Measurements from ENCODE around the gene MARF1. TPM values are rescaled to one million over a fixed set of nuclear protein-coding genes. Genes with fewer than 3 reads are reported as not detected.
"Not testable (repeated sequence)": the region's sequence is repeated elsewhere in the genome, so short reads cannot be mapped to it uniquely, and the experiment has no call there.

Gene MARF1
- polyA plus RNA-seq, 4 donors, result 45.5 to 64.0 (median 56.0) TPM

DNA sequence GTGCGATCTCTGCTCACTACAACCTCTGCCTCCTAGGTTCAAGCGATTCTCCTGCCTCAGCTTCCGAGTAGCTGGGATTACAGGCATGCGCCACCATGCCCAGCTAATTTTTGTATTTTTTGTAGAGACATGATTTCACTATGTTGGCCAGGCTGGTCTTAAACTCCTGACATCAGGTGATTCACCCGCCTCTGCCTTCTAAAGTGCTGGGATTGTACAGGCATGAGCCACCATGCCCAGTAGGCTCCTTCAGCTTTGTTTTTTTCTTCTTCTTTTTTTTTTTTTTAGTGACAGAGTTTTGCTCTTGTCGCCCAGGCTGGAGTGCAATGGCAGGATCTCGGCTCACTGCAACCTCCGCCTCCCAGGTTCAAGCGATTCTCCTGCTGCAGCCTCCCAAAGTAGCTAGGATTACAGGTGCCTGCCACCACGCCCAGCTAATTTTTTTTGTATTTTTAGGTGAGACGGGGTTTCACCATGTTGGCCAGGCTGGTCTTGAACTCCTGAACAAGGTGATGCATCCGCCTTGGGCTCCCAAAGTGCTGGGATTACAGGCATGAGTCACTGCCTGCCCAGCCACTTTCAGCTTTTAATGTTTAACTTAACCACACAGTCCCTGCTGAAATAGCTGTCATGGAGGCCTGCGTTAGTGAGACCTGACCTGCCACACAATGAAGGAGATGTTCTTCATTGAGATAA, 95.7 kb downstream of the MARF1 start:
- DNase-seq (ENCODE audit: low read depth in 4 of 4, low spot score in 3 of 4), result not testable (repeated sequence)

DNA sequence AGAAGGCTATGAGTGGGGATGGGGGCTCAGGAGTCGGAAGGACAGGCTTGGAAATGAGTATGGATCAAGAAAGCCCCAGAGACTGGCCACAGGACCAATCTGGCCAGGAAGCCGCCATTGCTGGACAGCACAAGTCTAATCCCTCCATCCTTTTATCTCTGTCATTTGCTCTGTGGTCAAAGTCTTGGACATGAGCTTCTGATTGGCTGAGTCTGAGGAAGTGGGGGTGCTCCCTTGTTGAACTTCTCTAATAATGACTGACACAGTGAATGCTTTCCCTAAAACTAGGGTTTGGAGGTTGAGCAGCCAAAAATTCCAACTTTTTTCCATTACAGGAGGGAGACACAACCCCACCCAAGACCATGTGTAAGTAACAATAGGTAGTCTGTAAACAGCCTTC, 97.4 kb downstream of the MARF1 start:
- DNase-seq (ENCODE audit: low read depth in 4 of 4, low spot score in 3 of 4), result no peak

DNA sequence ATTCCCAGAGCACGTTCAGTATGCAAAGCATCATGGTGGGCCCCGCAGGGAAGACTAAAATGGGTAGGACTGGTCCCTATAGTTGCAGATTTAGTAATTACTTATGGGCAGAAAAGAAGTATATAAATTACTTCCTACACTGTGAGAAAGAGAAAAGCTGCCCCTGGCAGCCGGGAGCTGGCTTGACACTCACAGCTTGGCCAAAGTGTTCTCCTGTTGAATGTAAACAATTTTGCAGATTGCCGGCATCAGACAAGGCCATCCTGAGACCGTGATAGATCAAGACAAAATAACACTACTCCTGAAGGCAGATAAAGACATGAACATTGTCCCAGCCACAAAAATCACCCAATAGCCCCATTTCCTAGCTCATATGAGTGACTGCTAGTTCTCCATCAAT, 98.5 kb downstream of the MARF1 start:
- DNase-seq (ENCODE audit: low read depth in 4 of 4, low spot score in 3 of 4), result no peak

Other genes starting within 250 kb of the MARF1 start
- gene MPV17L, start 247.4 kb downstream of the MARF1 start, polyA plus RNA-seq (ENCODE audit: insufficient read length in 4 of 4), result 10 to 100 TPM in 1 of 4 donors, 1 to 10 TPM in 3; 8.7 to 10.8 (median 9.4) TPM
- gene BMERB1, start 208.6 kb downstream of the MARF1 start, polyA plus RNA-seq (ENCODE audit: insufficient read length in 4 of 4), result 10 to 100 TPM; 40.0 to 44.3 (median 42.8) TPM
- 10 to 100 TPM; 38.8 to 43.4 (median 40.5) TPM for gene NDE1, start 7.1 kb upstream of the MARF1 start, polyA plus RNA-seq (ENCODE audit: insufficient read length in 4 of 4)
- 10 to 100 TPM; 11.8 to 16.1 (median 13.7) TPM for gene MYH11, start 213.9 kb upstream of the MARF1 start, polyA plus RNA-seq (ENCODE audit: insufficient read length in 4 of 4)
- gene CEP20, start 245.4 kb upstream of the MARF1 start, polyA plus RNA-seq (ENCODE audit: insufficient read length in 4 of 4), result 10 to 100 TPM; 36.1 to 51.3 (median 44.9) TPM

Data from right renal pelvis (tissue), 4 donors.